HCT116 (cell line): ENCODE data around the gene RBKS. TPM values are rescaled to one million over a fixed set of nuclear protein-coding genes. Genes with fewer than 3 reads are reported as not detected.

Experiments used
- ATAC-seq: fragments of 200-7000 bp; cut with Tn5 transposase; 2 replicates; pipeline ENCODE4 v1.9.1; 2020; ENCODE audit warnings: mild to moderate bottlenecking, moderate library complexity
- Bru-seq: library from RNA; stranded (reverse); fragments of 400-500 nt; gene quantifications from one replicate; lab custom pipeline; 2021; lab: Mats Ljungman, UMichigan
- BruChase-seq, 2 experiments: library from RNA; stranded (reverse); fragments of 400-500 nt; gene quantifications; one replicate each; lab custom pipeline; 2021; lab: Mats Ljungman, UMichigan
- BruUV-seq: library from RNA; stranded (reverse); fragments of 400-500 nt; replicated peaks from 2 replicates; lab custom pipeline; 2021; lab: Mats Ljungman, UMichigan
- CTCF ChIA-PET: fragments of 300-600 bp; sonication (Branson Sonifier 250); formaldehyde crosslinking; loops from one replicate; lab custom pipeline; 2021; ENCODE audit warnings: antibody characterized with exemption; lab: Charles Lee
- POLR2A ChIA-PET: fragments of 300-600, 350-600 bp; sonication (Branson Sonifier 250); formaldehyde crosslinking; loops from one replicate; lab custom pipeline; 2021; ENCODE audit warnings: antibody characterized with exemption; lab: Charles Lee
- RAD21 ChIA-PET, 2 experiments: fragments of 300-600 bp; sonication (Branson Sonifier 250); formaldehyde crosslinking; loops; one replicate each; lab custom pipeline; 2023; ENCODE audit warnings: low total read pairs in 2 of 2; ENCODE audit not compliant: uncharacterized antibody in 2 of 2, unreplicated experiment in 2 of 2, low non-redundant PET in 1 of 2; lab: Charles Lee
- DNase-seq: peaks from one replicate; pipeline ENCODE4 v3.0.0-alpha.2; 2010; ENCODE audit warnings: low read depth, low spot score
- H2AFZ ChIP-seq: fragments of 200-600 bp; shearing (Covaris generic), sonication (generic); 2 replicates; pipeline ENCODE4 v1.6.1; 2017; ENCODE audit warnings: low read depth, mixed run types, mixed read lengths, antibody characterized with exemption, low read length; ENCODE audit not compliant: poor library complexity, severe bottlenecking
- H3K27ac ChIP-seq: 2 replicates; pipeline ENCODE4 v1.5.1; 2012; ENCODE audit warnings: low read depth, low read length
- H3K27me3 ChIP-seq: fragments of 200-600 bp; sonication (generic); 2 replicates; pipeline ENCODE4 v1.6.1; 2016; ENCODE audit warnings: mixed run types, low read length, mixed read lengths; ENCODE audit not compliant: insufficient read depth
- H3K36me3 ChIP-seq, 2 experiments: fragments of 200-500 bp in 1 of 2; fragments of 200-600 bp in 1 of 2; sonication (Bioruptor generic) in 1 of 2; sonication (generic) in 1 of 2; 2 replicates each; pipeline versions ENCODE4 v1.5.1 to v1.6.1; 2014 to 2016; ENCODE audit warnings: low read length in 2 of 2, inconsistent platforms in 1 of 2, mixed read lengths in 1 of 2, mixed run types in 1 of 2; ENCODE audit not compliant: insufficient read depth in 2 of 2, control insufficient read depth in 1 of 2
- H3K4me1 ChIP-seq, 2 experiments: fragments of 200-600 bp in 1 of 2; sonication (generic) in 1 of 2; 2 replicates each; pipeline versions ENCODE4 v1.5.1 to v1.6.1; 2012 to 2017; ENCODE audit warnings: low read length in 2 of 2, inconsistent platforms in 1 of 2, mild to moderate bottlenecking in 1 of 2, mixed read lengths in 1 of 2, mixed run types in 1 of 2, moderate library complexity in 1 of 2; ENCODE audit not compliant: insufficient read depth in 2 of 2, control insufficient read depth in 1 of 2
- H3K4me2 ChIP-seq: fragments of 200-600 bp; sonication (generic); 2 replicates; pipeline ENCODE4 v1.6.1; 2017; ENCODE audit warnings: mixed run types, low read length, mixed read lengths
- H3K4me3 ChIP-seq, 2 experiments: fragments of 200-600 bp in 1 of 2; sonication (generic) in 1 of 2; replicated peaks in 1 of 2; 2 replicates each; pipeline ENCODE4 v1.5.1; 2011 to 2016; ENCODE audit warnings: low read length in 2 of 2, control low read depth in 1 of 2, low read depth in 1 of 2, mild to moderate bottlenecking in 1 of 2, mixed read lengths in 1 of 2, mixed run types in 1 of 2
- H3K79me2 ChIP-seq: fragments of 200-600 bp; sonication (generic); 2 replicates; pipeline ENCODE4 v1.6.1; 2017; ENCODE audit warnings: mild to moderate bottlenecking, mixed run types, low read length, moderate library complexity, mixed read lengths; ENCODE audit not compliant: insufficient read depth
- H3K9ac ChIP-seq: fragments of 200-600 bp; sonication (generic); 2 replicates; pipeline ENCODE4 v1.6.1; 2016; ENCODE audit warnings: low read length, mixed read lengths
- H3K9me2 ChIP-seq: fragments of 200-600 bp; sonication (generic), shearing (Covaris generic); 2 replicates; pipeline ENCODE4 v1.6.1; 2017; ENCODE audit warnings: mixed run types, mild to moderate bottlenecking, moderate library complexity; ENCODE audit not compliant: insufficient read depth
- H3K9me3 ChIP-seq, 2 experiments: fragments of 200-500 bp in 1 of 2; fragments of 200-600 bp in 1 of 2; sonication (Bioruptor generic) in 1 of 2; sonication (generic) in 1 of 2; 2 replicates each; pipeline ENCODE4 v1.6.1; 2014 to 2017; ENCODE audit warnings: low read length in 2 of 2, mixed read lengths in 2 of 2, inconsistent platforms in 1 of 2, low read depth in 1 of 2, mild to moderate bottlenecking in 1 of 2, mixed run types in 1 of 2, moderate library complexity in 1 of 2; ENCODE audit not compliant: control insufficient read depth in 1 of 2, insufficient read depth in 1 of 2
- H4K20me1 ChIP-seq: fragments of 200-600 bp; sonication (generic), shearing (Covaris generic); 2 replicates; pipeline ENCODE4 v1.6.1; 2017; ENCODE audit warnings: mixed run types, mild to moderate bottlenecking, moderate library complexity; ENCODE audit not compliant: insufficient read depth
- CBX3 ChIP-seq: IDR thresholded peaks from 2 replicates; pipeline ENCODE4 v1.6.1; 2012; ENCODE audit warnings: low read depth
- CEBPB ChIP-seq: IDR thresholded peaks from 2 replicates; pipeline ENCODE4 v1.6.1; 2012; ENCODE audit warnings: low read depth
- EGR1 ChIP-seq: IDR thresholded peaks from 2 replicates; pipeline ENCODE4 v1.6.1; 2012; ENCODE audit warnings: low read depth
- ELF1 ChIP-seq: IDR thresholded peaks from 2 replicates; pipeline ENCODE4 v1.6.1; 2012; ENCODE audit warnings: low read depth, borderline replicate concordance
- EZH2phosphoT487 ChIP-seq: fragments of 200-600 bp; IDR thresholded peaks from 2 replicates; pipeline ENCODE4 v1.6.1; 2018; ENCODE audit warnings: antibody characterized with exemption, borderline replicate concordance
- POLR2AphosphoS5 ChIP-seq: IDR thresholded peaks from 2 replicates; pipeline ENCODE4 v1.6.1; 2011; ENCODE audit warnings: mild to moderate bottlenecking, low read depth, low read length, moderate library complexity
- SIN3A ChIP-seq: IDR thresholded peaks from 2 replicates; pipeline ENCODE4 v1.6.1; 2012; ENCODE audit warnings: low read depth
- SP1 ChIP-seq: IDR thresholded peaks from 2 replicates; pipeline ENCODE4 v1.6.1; 2012; ENCODE audit warnings: low read depth
- SRF ChIP-seq: IDR thresholded peaks from 2 replicates; pipeline ENCODE4 v1.6.1; 2012; ENCODE audit warnings: low read depth
- TCF7L2 ChIP-seq: IDR thresholded peaks from 2 replicates; pipeline ENCODE4 v1.7.0; 2011; ENCODE audit warnings: borderline replicate concordance, inconsistent platforms; ENCODE audit not compliant: insufficient read depth, insufficient read length; ENCODE audit errors: extremely low read depth
- ZFX ChIP-seq: fragments of 450-650 bp; IDR thresholded peaks from 2 replicates; pipeline ENCODE4 v1.6.1; 2017
- intact Hi-C: fragments of 100-400 bp; cut with micrococcal nuclease; formaldehyde crosslinking; loops from 2 replicates; pipeline ENCODE4 v1.10.0; 2022
- long read RNA-seq: library from polyadenylated mRNA; unstranded; transcript quantifications from one replicate; pipeline ENCODE4 v2.0.0, GENCODE V29; 2021; ENCODE audit not compliant: unreplicated experiment
- polyA plus RNA-seq: library from polyadenylated mRNA; unstranded; fragments of >200 nt; gene quantifications from 2 replicates; pipeline ENCODE4 v1.2.1, GENCODE V29; 2012; ENCODE audit warnings: missing spikeins
- total RNA-seq: library from RNA; stranded (reverse); gene quantifications from one replicate; pipeline ENCODE4 v1.2.1, GENCODE V29; 2021; ENCODE audit not compliant: unreplicated experiment
- TF ChIP-seq, protein P1 (sequence below): IDR thresholded peaks from 2 replicates; pipeline ENCODE4 v1.6.1; 2012
- TF ChIP-seq, protein P2 (sequence below): IDR thresholded peaks from 2 replicates; pipeline ENCODE4 v1.6.1; 2012
- TF ChIP-seq, protein P3 (sequence below): IDR thresholded peaks from 2 replicates; pipeline ENCODE4 v1.6.1; 2011; ENCODE audit warnings: mild to moderate bottlenecking, low read length, moderate library complexity; ENCODE audit not compliant: insufficient replicate concordance; ENCODE audit errors: extremely low read depth
- TF ChIP-seq, protein P4 (sequence below): IDR thresholded peaks from 2 replicates; pipeline ENCODE4 v1.6.1; 2012; ENCODE audit warnings: low read depth
- TF ChIP-seq, protein P5 (sequence below), 3 experiments: fragments of 200-600 bp in 1 of 3; sonication (generic) in 1 of 3; IDR thresholded peaks in 2 of 3; conservative IDR thresholded peaks in 1 of 3; 2 replicates each; pipeline ENCODE4 v1.5.1; 2012 to 2017; ENCODE audit warnings: low read depth in 2 of 3, low read length in 2 of 3, antibody characterized with exemption in 1 of 3, borderline replicate concordance in 1 of 3, control low read depth in 1 of 3, mild to moderate bottlenecking in 1 of 3, mixed read lengths in 1 of 3, mixed run types in 1 of 3, moderate library complexity in 1 of 3; ENCODE audit not compliant: insufficient read depth in 1 of 3

Gene RBKS
- total RNA-seq (2.4 TPM), Bru-seq, nascent RNA (percentile 36 among the genes with signal in this experiment), BruChase-seq, experiment 1, labeled RNA remaining after a 6-hour chase (percentile 25 among the genes with signal in this experiment), BruChase-seq, experiment 2, labeled RNA remaining after a 2-hour chase (percentile 32 among the genes with signal in this experiment)
- 1.7 and 2.4 TPM in 2 replicates for polyA plus RNA-seq
- long read RNA-seq, partial matches to known transcripts, result 0 of 1 reads
- long read RNA-seq, other reads (novel, unspliced or antisense), result 1 of 1 reads

DNA sequence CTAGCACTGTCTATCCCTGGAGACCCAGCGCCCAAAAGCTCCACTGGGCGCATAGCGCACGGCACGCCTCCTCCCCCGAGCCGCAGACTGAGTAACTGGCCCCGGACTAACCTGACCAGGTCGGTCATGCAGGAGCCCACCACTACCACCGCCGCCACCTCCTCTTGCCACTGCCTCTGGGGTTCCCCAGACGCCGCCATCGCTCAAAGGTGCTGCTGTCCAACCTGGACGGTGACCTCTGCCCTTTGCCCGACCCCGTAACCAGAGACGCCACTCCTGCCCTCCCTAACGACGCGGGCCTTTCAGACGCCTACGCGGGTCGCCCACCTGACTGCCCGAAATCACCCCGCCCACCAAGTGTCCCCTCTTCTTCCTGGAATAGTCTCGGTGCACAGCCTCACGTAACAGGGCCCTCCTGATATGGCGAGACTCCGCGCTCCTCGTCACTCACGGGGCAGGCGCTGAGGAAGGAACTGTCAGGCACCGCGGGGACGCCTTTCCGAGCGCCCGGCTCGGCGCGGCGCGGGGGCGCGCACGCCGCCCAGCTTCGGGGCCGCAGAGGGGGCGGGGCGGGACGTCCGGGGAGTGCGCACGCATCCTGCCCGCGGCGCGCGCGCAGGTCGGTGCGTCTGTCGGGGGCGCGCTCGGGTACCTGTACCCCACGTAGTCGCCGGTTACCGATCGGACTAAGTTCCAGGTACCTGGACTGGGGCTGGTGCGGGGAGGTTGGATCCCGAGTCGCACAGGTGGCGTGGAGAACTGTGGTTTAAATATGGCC is at the start of gene RBKS, which contains the start of gene BABAM2:
Gene RBKS, minus strand, starts transcription at position 242 of the 778 bp plus-strand sequence. Its CDS starts 42 bp downstream, at position 200.
Gene BABAM2, plus strand, starts transcription at position 584 of the 778 bp plus-strand sequence. CDS start 3,828 bp downstream, outside the sequence.
- peak; percentile 66 for DNase-seq
- Histone ChIP-seq H3K9ac (peak within 1 kb of the TSS; percentile 83), H3K4me2 (peak within 1 kb of the TSS; percentile 93), H3K79me2 (peaks cover 29% of the 10 kb centered on the region; the same call in 1 of the 2 replicates), H2AFZ (no peak within 1 kb of the TSS), H3K9me3 (no peaks in the 10 kb centered on the region), H3K36me3 (0 out of 4 replicates have a peak, but pooled peaks cover 0 to 6% of the 10 kb centered on the region in 2 experiments), H4K20me1 (no peaks in the 10 kb centered on the region), H3K9me2 (no peaks in the 10 kb centered on the region), H3K4me3 (peak within 1 kb of the TSS; percentile 66 to 78), H3K27me3 (no peaks in the 10 kb centered on the region), H3K27ac (peak within 1 kb of the TSS; percentile 98), H3K4me1 (peaks cover 6 to 28% of the 10 kb centered on the region in 2 experiments; a peak in 3 of 4 replicates)
- BruUV-seq, result TSS peak; percentile 66
- intact Hi-C loops, result loop anchor here (2.0 to 5.0 kb wide), 2 partner anchors 188 to 506 kb away; no protein-coding TSS in a partner anchor
- peak; percentile 89 for ATAC-seq
- ChIA-PET RAD21 (no interaction called here), CTCF (no interaction called here), POLR2A (interaction anchor here (0.8 kb wide), 1 partner anchor 385 kb away, joined by 3 read pairs; no protein-coding TSS in a partner anchor)
- peak; percentile 76 for TF ChIP-seq TCF7L2
- TF ChIP-seq, protein P1, sequence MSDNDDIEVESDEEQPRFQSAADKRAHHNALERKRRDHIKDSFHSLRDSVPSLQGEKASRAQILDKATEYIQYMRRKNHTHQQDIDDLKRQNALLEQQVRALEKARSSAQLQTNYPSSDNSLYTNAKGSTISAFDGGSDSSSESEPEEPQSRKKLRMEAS, result peak; percentile 75
- peak; percentile 99 for TF ChIP-seq EGR1
- TF ChIP-seq SP1, result peak; percentile 57; the same call in 1 of the 2 replicates
- no peak for TF ChIP-seq ELF1
- peak; percentile 72; the same call in 1 of the 2 replicates for TF ChIP-seq CBX3
- TF ChIP-seq CEBPB, result no peak
- TF ChIP-seq ZFX, result no peak
- TF ChIP-seq, protein P2, sequence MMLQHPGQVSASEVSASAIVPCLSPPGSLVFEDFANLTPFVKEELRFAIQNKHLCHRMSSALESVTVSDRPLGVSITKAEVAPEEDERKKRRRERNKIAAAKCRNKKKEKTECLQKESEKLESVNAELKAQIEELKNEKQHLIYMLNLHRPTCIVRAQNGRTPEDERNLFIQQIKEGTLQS, result no peak
- TF ChIP-seq, protein P3, sequence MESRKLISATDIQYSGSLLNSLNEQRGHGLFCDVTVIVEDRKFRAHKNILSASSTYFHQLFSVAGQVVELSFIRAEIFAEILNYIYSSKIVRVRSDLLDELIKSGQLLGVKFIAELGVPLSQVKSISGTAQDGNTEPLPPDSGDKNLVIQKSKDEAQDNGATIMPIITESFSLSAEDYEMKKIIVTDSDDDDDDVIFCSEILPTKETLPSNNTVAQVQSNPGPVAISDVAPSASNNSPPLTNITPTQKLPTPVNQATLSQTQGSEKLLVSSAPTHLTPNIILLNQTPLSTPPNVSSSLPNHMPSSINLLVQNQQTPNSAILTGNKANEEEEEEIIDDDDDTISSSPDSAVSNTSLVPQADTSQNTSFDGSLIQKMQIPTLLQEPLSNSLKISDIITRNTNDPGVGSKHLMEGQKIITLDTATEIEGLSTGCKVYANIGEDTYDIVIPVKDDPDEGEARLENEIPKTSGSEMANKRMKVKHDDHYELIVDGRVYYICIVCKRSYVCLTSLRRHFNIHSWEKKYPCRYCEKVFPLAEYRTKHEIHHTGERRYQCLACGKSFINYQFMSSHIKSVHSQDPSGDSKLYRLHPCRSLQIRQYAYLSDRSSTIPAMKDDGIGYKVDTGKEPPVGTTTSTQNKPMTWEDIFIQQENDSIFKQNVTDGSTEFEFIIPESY, result peak; percentile 12
- TF ChIP-seq SRF, result no peak
- TF ChIP-seq EZH2phosphoT487, result no peak
- TF ChIP-seq, protein P4, sequence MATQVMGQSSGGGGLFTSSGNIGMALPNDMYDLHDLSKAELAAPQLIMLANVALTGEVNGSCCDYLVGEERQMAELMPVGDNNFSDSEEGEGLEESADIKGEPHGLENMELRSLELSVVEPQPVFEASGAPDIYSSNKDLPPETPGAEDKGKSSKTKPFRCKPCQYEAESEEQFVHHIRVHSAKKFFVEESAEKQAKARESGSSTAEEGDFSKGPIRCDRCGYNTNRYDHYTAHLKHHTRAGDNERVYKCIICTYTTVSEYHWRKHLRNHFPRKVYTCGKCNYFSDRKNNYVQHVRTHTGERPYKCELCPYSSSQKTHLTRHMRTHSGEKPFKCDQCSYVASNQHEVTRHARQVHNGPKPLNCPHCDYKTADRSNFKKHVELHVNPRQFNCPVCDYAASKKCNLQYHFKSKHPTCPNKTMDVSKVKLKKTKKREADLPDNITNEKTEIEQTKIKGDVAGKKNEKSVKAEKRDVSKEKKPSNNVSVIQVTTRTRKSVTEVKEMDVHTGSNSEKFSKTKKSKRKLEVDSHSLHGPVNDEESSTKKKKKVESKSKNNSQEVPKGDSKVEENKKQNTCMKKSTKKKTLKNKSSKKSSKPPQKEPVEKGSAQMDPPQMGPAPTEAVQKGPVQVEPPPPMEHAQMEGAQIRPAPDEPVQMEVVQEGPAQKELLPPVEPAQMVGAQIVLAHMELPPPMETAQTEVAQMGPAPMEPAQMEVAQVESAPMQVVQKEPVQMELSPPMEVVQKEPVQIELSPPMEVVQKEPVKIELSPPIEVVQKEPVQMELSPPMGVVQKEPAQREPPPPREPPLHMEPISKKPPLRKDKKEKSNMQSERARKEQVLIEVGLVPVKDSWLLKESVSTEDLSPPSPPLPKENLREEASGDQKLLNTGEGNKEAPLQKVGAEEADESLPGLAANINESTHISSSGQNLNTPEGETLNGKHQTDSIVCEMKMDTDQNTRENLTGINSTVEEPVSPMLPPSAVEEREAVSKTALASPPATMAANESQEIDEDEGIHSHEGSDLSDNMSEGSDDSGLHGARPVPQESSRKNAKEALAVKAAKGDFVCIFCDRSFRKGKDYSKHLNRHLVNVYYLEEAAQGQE, result no peak
- TF ChIP-seq, protein P5, sequence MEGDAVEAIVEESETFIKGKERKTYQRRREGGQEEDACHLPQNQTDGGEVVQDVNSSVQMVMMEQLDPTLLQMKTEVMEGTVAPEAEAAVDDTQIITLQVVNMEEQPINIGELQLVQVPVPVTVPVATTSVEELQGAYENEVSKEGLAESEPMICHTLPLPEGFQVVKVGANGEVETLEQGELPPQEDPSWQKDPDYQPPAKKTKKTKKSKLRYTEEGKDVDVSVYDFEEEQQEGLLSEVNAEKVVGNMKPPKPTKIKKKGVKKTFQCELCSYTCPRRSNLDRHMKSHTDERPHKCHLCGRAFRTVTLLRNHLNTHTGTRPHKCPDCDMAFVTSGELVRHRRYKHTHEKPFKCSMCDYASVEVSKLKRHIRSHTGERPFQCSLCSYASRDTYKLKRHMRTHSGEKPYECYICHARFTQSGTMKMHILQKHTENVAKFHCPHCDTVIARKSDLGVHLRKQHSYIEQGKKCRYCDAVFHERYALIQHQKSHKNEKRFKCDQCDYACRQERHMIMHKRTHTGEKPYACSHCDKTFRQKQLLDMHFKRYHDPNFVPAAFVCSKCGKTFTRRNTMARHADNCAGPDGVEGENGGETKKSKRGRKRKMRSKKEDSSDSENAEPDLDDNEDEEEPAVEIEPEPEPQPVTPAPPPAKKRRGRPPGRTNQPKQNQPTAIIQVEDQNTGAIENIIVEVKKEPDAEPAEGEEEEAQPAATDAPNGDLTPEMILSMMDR (IDR thresholded peaks at IDR 0.05 in 2 of 3, conservative IDR thresholded peaks at IDR 0.05 in 1 of 3; ENCODE audit: borderline replicate concordance in 1 of 3, insufficient read depth in 1 of 3, low read depth in 2 of 3, low read length in 2 of 3), result no peak
- peak; percentile 90 for TF ChIP-seq POLR2AphosphoS5
- peak; percentile 91; the same call in 1 of the 2 replicates for TF ChIP-seq SIN3A
